Thoracic aorta (tissue), 2 donors: ENCODE results near the gene TANC2. TPM values are rescaled to one million over a fixed set of nuclear protein-coding genes. Genes with fewer than 3 reads are reported as not detected.

Experiments
- ATAC-seq: fragments of 150-250 bp; one replicate; pipeline ENCODE4 v1.8.0; 2017; ENCODE audit warnings: low read depth; ENCODE audit not compliant: insufficient number of reproducible peaks, low FRiP score
- DNase-seq: peaks from one replicate; pipeline ENCODE4 v3.0.0-alpha.2; 2020; ENCODE audit warnings: low spot score
- H3K27ac ChIP-seq, 2 donors: fragments of 200-600 bp; sonication (generic); 1 replicate in 1 of 2; 2 replicates in 1 of 2; pipeline ENCODE4 v1.5.1; 2016; ENCODE audit warnings: mild to moderate bottlenecking in 2 of 2, moderate library complexity in 2 of 2
- H3K27me3 ChIP-seq: fragments of 200-600 bp; sonication (generic); replicated peaks from 2 replicates; pipeline ENCODE4 v1.6.0; 2016; ENCODE audit warnings: mild to moderate bottlenecking; ENCODE audit not compliant: insufficient read depth
- H3K36me3 ChIP-seq: fragments of 200-600 bp; sonication (generic); one replicate; pipeline ENCODE4 v1.5.1; 2016
- H3K4me1 ChIP-seq, 2 donors: fragments of 200-600 bp; sonication (generic); 1 replicate in 1 of 2; 2 replicates in 1 of 2; pipeline versions ENCODE4 v1.5.1 to v1.6.0; 2016; ENCODE audit warnings: low read depth in 2 of 2, mild to moderate bottlenecking in 1 of 2; ENCODE audit not compliant: control insufficient read depth in 1 of 2
- H3K4me3 ChIP-seq: fragments of 200-600 bp; sonication (generic); 2 replicates; pipeline ENCODE4 v1.5.1; 2016; ENCODE audit warnings: mild to moderate bottlenecking
- H3K9me3 ChIP-seq: fragments of 200-600 bp; sonication (generic); 2 replicates; pipeline ENCODE4 v1.5.1; 2016
- total RNA-seq, 2 donors: library from RNA; depleted of rRNA; stranded (reverse); fragments of >200 nt; gene quantifications; one replicate each; pipeline versions ENCODE4 v1.1.0 to v1.2.3, GENCODE V29; 2016
- TF ChIP-seq, protein P1 (sequence below): fragments of 200-600 bp; sonication (generic); IDR thresholded peaks from one replicate; pipeline ENCODE4 v1.5.1; 2019; ENCODE audit warnings: antibody characterized with exemption

Gene TANC2
- total RNA-seq, 2 donors from 2014 or later: 19.6 to 42.7 TPM

DNA sequence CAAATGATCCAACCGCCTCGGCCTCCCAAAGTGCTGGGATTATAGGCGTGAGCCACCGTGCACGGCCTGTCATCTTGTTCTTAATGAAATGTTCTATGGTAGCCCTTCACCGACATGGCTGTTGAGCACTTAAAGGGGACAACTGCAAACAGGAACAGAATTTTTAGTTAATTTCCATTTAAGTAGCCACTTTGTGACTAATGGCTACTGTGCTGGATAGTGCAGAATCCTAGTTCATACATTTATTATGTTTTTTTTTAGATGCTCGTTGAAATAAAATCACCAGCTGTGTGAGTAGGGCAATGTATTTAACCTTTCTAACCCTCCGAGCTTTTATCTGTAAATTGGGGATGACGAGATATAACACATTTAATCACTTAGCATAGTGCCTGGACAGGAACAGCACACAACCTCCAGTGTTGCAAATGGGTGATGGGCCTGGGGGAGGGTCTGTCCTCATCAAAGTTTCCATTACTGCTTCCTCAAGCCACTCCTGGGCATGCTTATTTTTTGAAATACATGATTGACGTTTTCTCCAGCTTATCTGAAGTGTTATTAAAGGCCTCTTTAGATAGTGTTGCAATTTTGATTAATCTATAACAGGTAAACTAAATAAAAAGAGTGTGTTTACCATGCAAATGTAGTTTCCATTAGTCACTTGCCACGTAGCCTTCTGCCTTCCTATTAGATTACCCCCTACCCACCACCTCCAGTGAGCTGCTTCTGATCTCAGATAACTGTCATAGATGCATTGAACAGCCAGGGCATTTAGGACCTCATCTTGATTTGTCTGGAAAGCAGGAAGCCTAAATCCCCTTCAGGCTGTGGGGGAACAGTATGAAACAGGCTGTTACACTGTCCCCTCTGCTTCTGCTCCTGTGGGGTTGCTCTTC, 42.5 kb upstream of the TANC2 start:
- Histone ChIP-seq H3K36me3 (no peaks in the 10 kb centered on the region), H3K4me1 (no peaks in the 10 kb centered on the region), H3K9me3 (no peaks in the 10 kb centered on the region), H3K27ac (no peak overlapping the region), H3K27me3 (no peaks in the 10 kb centered on the region), H3K4me3 (no peak overlapping the region)
- TF ChIP-seq, protein P1, sequence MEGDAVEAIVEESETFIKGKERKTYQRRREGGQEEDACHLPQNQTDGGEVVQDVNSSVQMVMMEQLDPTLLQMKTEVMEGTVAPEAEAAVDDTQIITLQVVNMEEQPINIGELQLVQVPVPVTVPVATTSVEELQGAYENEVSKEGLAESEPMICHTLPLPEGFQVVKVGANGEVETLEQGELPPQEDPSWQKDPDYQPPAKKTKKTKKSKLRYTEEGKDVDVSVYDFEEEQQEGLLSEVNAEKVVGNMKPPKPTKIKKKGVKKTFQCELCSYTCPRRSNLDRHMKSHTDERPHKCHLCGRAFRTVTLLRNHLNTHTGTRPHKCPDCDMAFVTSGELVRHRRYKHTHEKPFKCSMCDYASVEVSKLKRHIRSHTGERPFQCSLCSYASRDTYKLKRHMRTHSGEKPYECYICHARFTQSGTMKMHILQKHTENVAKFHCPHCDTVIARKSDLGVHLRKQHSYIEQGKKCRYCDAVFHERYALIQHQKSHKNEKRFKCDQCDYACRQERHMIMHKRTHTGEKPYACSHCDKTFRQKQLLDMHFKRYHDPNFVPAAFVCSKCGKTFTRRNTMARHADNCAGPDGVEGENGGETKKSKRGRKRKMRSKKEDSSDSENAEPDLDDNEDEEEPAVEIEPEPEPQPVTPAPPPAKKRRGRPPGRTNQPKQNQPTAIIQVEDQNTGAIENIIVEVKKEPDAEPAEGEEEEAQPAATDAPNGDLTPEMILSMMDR: no peak
- DNase-seq (no peak), ATAC-seq (no peak)

DNA sequence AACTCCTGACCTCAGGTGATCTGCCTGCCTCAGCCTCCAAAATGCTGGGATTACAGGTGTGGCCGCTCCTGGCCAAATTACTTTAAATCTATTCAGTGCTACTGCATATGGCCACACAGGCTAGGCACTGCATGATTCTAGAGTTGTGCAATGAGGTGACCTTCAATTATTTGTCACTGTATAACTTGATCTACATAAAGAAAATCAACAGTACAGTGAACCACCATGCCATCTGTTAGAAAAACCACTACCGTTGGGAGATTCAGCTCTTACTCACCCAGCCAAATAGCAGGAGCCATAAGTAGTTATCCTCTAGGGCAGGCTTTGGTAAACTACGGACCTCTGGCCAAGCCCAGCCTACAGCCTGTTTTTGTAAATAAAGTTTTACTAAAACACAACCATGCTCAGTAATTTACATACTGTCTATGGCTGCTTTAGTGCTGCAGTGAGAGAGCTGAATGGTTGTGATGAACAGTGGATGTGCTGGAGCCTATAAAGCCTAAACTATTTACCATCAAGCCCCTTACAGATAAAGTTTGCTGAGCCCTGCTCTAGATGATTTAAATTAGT, 40.7 kb upstream of the TANC2 start:
- no peak for ATAC-seq
- TF ChIP-seq, protein P1: no peak
- Histone ChIP-seq H3K36me3 (no peaks in the 10 kb centered on the region), H3K4me3 (no peak overlapping the region), H3K4me1 (no peaks in the 10 kb centered on the region), H3K27ac (no peak overlapping the region), H3K9me3 (no peaks in the 10 kb centered on the region), H3K27me3 (no peaks in the 10 kb centered on the region)
- DNase-seq: no peak

DNA sequence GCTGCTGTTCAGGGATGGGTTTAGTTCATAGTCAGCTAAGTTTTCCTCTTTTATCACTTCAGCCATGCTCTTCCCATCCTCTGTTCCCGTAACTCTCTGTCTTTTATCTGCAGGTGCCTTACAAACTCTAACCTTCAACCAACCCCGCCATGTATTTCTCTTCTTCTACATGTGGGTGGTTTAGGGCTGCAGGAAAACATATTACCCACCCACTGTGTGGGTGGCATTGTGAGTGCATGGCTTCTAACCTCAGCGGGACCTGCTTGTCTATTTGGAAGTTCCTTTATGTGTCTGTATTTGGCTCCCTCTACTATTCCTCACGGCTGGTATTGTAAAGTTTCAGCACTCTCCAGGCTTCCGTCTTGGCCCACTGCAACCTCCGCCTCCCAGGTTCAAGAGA, 39.0 kb upstream of the TANC2 start:
- Histone ChIP-seq H3K27ac (no peak overlapping the region), H3K36me3 (no peaks in the 10 kb centered on the region), H3K4me3 (no peak overlapping the region), H3K9me3 (no peaks in the 10 kb centered on the region), H3K27me3 (no peaks in the 10 kb centered on the region), H3K4me1 (no peaks in the 10 kb centered on the region)
- DNase-seq (no peak), ATAC-seq (no peak)
- TF ChIP-seq, protein P1: no peak

DNA sequence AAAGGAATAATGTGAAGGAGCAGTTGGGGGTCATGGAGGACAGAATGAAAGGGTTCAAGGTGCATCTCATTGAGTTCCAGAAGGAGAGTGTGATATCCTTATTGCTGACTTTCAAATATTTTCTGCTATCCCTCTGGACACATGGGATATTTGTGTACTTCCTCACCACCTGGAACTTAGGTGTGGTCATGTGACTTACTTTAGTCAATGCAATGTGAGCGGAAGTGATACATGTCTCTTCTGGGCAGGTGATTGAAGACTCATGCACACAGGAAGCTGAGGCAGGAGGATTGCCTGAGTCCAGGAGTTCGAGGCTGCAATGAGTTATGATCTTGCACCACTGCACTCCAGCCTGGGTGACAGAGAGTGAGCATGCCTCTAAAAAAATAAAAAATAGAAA, 36.7 kb upstream of the TANC2 start:
- no peak for DNase-seq
- no peak for ATAC-seq
- TF ChIP-seq, protein P1: no peak
- Histone ChIP-seq H3K27ac (no peak overlapping the region), H3K9me3 (no peaks in the 10 kb centered on the region), H3K36me3 (no peaks in the 10 kb centered on the region), H3K4me3 (no peak overlapping the region), H3K4me1 (no peaks in the 10 kb centered on the region), H3K27me3 (no peaks in the 10 kb centered on the region)

DNA sequence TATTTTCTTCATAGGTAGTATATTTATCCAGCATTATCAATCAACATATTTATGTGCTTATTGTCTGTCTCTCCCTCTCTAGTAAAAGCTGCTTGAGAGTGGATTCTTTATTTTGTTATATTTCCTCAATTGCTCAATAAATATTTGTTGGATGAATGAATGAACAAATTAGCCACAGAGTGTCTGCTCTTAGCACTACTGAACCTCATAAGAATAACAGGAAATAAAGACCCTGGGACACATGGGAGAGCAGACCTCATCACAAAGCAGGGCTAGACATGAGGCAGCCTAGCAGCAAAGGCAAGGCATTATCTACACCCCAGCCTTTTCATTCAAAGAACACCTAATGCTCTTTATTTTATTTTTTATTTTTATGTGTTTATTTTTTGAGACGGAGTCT, 34.9 kb upstream of the TANC2 start:
- DNase-seq (no peak), ATAC-seq (no peak)
- Histone ChIP-seq H3K4me1 (no peaks in the 10 kb centered on the region), H3K27me3 (no peaks in the 10 kb centered on the region), H3K4me3 (no peak overlapping the region), H3K9me3 (no peaks in the 10 kb centered on the region), H3K27ac (no peak overlapping the region), H3K36me3 (no peaks in the 10 kb centered on the region)
- TF ChIP-seq, protein P1: no peak
